ENCODE data around the gene SHB.

GRCh38 chr9:38047301-38048251 lies 21.5 kb downstream of the SHB start:
- no peak for TF ChIP-seq CTCF (IDR thresholded peaks at IDR 0.05)
- TF ChIP-seq EZH2 (IDR thresholded peaks at IDR 0.05) = no peak
- TF ChIP-seq EZH2phosphoT487 (IDR thresholded peaks at IDR 0.05) = no peak
